Activated naive CD8-positive, alpha-beta T cell treated with anti-CD3 and anti-CD28 coated beads, Interleukin-2, amount 50 U/mL, for 24 hours (primary cell): ENCODE measurements around the gene PCLO.
A peak's percentile ranks its signal among the peaks of the same experiment; 100 is the strongest.

Experiments
- ATAC-seq: fragments of 150-1000 bp; cut with Tn5 transposase; one replicate; pipeline ENCODE4 v1.10.0; 2021
- DNase-seq: peaks from one replicate; pipeline ENCODE4 v3.0.0; 2021
- H3K27ac Mint-ChIP-seq: one replicate; pipeline ENCODE4 v1.8.0; 2021; ENCODE audit warnings: mild to moderate bottlenecking, mixed read lengths
- H3K27me3 Mint-ChIP-seq: one replicate; pipeline ENCODE4 v1.8.0; 2021; ENCODE audit warnings: mixed read lengths
- H3K36me3 Mint-ChIP-seq: one replicate; pipeline ENCODE4 v1.8.0; 2021; ENCODE audit warnings: low read depth, mixed read lengths
- H3K4me1 Mint-ChIP-seq: one replicate; pipeline ENCODE4 v1.8.0; 2021; ENCODE audit warnings: mixed read lengths
- H3K4me3 Mint-ChIP-seq: one replicate; pipeline ENCODE4 v1.8.0; 2021; ENCODE audit warnings: mild to moderate bottlenecking, moderate library complexity, mixed read lengths
- H3K9me3 Mint-ChIP-seq: one replicate; pipeline ENCODE4 v1.8.0; 2021; ENCODE audit warnings: mixed read lengths

Gene PCLO

GRCh38 chr7:82750007-82750406 lies 412.7 kb downstream of the PCLO start:
- Mint-ChIP-seq H3K4me3 (no peak overlapping the region), H3K4me1 (no peaks in the 10 kb centered on the region), H3K9me3 (no peaks in the 10 kb centered on the region), H3K36me3 (no peaks in the 10 kb centered on the region), H3K27me3 (no peaks in the 10 kb centered on the region), H3K27ac (no peak overlapping the region)
- ATAC-seq (no peak), DNase-seq (no peak)

DNA sequence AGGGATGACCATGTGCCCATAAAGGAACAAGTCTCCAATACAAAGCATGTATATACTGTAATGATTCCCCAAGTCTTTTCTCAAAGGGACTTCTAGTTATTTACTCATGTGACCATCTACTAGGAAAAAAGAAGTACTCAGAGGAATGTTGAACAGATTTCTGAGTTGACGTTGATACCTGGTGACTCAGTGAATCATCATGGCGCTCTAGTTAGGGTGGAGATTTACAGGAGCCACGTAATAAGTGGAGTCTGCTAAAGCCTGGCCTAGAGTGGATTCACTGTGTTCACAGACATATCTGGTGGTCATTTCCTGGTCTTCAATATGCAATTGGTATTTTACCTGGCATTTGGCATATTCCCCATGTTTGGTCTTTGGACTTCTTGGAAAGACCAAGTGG lies 416.9 kb downstream of the PCLO start:
- ATAC-seq: no peak
- no peaks in the 10 kb centered on the region for H3K36me3 Mint-ChIP-seq

GRCh38 chr7:82745117-82745516 lies 417.6 kb downstream of the PCLO start:
- DNase-seq (no peak), ATAC-seq (no peak)
- Mint-ChIP-seq H3K27ac (no peak overlapping the region), H3K9me3 (no peaks in the 10 kb centered on the region), H3K27me3 (no peaks in the 10 kb centered on the region), H3K36me3 (no peaks in the 10 kb centered on the region), H3K4me1 (no peaks in the 10 kb centered on the region), H3K4me3 (no peak overlapping the region)

More for the DNA sequence above, 416.9 kb downstream of the PCLO start:
- H3K4me1 Mint-ChIP-seq: no peaks in the 10 kb centered on the region
- H3K27me3 Mint-ChIP-seq: no peaks in the 10 kb centered on the region
- no peak overlapping the region for H3K27ac Mint-ChIP-seq
- no peaks in the 10 kb centered on the region for H3K9me3 Mint-ChIP-seq
- no peak for DNase-seq
- H3K4me3 Mint-ChIP-seq: no peak overlapping the region

DNA sequence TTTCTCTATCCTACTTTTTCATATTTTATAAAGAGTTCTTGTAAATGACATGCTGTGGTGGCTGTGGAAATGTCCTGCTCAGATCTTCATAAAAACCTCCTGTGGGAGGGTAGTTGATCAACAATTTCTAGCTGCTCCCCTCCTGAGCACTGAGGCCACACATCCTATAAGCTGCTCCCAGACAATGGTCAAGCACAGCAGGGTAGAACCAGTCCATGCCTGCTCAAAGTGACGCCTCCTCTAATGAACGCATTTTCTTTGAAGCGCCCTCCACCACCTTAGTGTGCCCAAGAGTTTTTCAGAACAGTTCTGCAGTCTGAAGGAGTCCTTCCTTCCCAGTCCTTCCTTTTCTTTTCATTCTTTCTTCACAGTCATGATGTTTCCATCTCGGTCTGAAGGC lies 420.5 kb downstream of the PCLO start:
- no peaks in the 10 kb centered on the region for H3K27me3 Mint-ChIP-seq
- no peaks in the 10 kb centered on the region for H3K4me1 Mint-ChIP-seq
- no peaks in the 10 kb centered on the region for H3K36me3 Mint-ChIP-seq
- H3K27ac Mint-ChIP-seq: no peak overlapping the region
- ATAC-seq (no peak), DNase-seq (no peak)
- no peak overlapping the region for H3K4me3 Mint-ChIP-seq
- no peaks in the 10 kb centered on the region for H3K9me3 Mint-ChIP-seq

DNA sequence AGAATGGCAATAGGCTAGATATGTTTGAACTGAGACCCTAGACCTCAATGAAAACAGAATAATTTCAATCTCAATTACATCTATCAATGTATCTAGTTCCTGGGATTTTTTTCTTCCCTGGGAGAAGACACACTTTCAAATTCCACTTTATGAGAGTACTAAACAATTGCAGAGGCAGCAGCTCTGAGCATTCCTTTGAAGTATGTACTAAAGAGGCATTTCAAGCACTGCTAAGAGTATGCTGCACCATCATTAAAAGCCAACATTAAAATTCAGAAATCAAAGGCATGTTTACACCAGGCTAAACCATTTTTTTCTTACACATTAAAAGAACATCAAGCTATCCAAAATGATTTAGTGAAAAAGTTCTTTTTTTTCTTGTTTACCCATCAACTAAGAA lies 421.2 kb downstream of the PCLO start:
- Mint-ChIP-seq H3K4me1 (no peaks in the 10 kb centered on the region), H3K27ac (no peak overlapping the region), H3K4me3 (no peak overlapping the region), H3K36me3 (no peaks in the 10 kb centered on the region), H3K9me3 (no peaks in the 10 kb centered on the region), H3K27me3 (no peaks in the 10 kb centered on the region)
- ATAC-seq (no peak), DNase-seq (no peak)

DNA sequence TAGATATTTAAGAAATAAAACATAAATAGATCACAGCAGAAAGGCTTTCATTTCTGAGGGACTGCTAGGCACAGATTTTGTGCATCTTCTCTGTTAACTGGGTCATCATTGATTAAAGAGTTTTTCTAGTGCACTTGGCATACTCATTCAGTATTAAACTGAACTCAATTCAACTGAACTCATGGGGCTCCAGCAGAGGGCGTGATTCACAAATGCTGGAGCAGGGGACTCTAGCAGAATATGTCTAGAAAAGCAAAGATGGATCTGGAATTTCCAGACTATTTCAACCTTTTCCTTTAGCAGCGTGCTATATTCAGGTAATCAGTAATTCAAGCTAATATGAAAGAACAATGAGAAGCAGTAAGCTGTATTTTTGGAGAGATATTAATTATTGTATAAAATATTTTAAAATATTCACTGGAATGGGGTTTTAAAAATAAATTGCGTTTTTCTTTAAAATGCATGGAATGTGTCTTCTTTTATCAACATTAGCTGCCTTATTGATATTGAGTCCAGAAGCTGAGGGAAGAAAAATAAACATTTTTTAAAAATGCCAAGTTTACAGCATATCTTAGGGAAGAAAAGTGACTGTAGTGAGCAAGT lies 422.3 kb downstream of the PCLO start:
- H3K4me1 Mint-ChIP-seq: no peaks in the 10 kb centered on the region
- no peak overlapping the region for H3K4me3 Mint-ChIP-seq
- no peak for ATAC-seq

DNA sequence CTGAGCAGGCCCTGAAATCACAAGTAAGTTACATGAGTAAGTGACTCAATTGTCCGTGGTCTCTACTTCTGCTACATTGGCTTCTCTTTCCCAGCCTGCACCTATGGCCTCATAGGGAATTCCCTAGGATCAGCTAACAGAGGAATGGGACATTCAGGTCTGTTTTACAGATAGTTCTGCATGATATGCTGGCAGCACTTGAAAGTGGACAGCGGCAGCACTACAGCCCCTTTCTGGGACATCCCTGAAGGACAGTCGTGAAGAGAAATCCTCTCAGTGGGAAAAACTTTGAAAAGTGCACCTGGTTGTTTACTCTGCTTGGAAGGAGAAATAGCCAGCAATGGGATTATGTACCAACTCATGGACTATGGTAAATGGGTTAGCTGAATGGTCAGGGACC lies 426.1 kb downstream of the PCLO start:
- H3K4me3 Mint-ChIP-seq: no peak overlapping the region
- ATAC-seq: no peak
- no peak for DNase-seq
- no peak overlapping the region for H3K27ac Mint-ChIP-seq
- no peaks in the 10 kb centered on the region for H3K9me3 Mint-ChIP-seq
- H3K27me3 Mint-ChIP-seq: no peaks in the 10 kb centered on the region
- no peaks in the 10 kb centered on the region for H3K4me1 Mint-ChIP-seq
- no peaks in the 10 kb centered on the region for H3K36me3 Mint-ChIP-seq

More for the DNA sequence above, 422.3 kb downstream of the PCLO start:
- no peaks in the 10 kb centered on the region for H3K9me3 Mint-ChIP-seq
- DNase-seq: peak; percentile 8
- no peaks in the 10 kb centered on the region for H3K36me3 Mint-ChIP-seq
- no peaks in the 10 kb centered on the region for H3K27me3 Mint-ChIP-seq
- no peak overlapping the region for H3K27ac Mint-ChIP-seq

GRCh38 chr7:82732677-82733076 lies 430.0 kb downstream of the PCLO start:
- Mint-ChIP-seq H3K9me3 (no peaks in the 10 kb centered on the region), H3K36me3 (no peaks in the 10 kb centered on the region), H3K4me1 (no peaks in the 10 kb centered on the region), H3K4me3 (no peak overlapping the region), H3K27me3 (no peaks in the 10 kb centered on the region), H3K27ac (no peak overlapping the region)
- DNase-seq (no peak), ATAC-seq (no peak)

GRCh38 chr7:82729172-82730030 lies 433.3 kb downstream of the PCLO start:
- DNase-seq: no peak
- ATAC-seq: no peak
- H3K27ac Mint-ChIP-seq: no peak overlapping the region
- no peak overlapping the region for H3K4me3 Mint-ChIP-seq
- H3K36me3 Mint-ChIP-seq: no peaks in the 10 kb centered on the region
- no peaks in the 10 kb centered on the region for H3K9me3 Mint-ChIP-seq
- H3K27me3 Mint-ChIP-seq: no peaks in the 10 kb centered on the region
- no peaks in the 10 kb centered on the region for H3K4me1 Mint-ChIP-seq

GRCh38 chr7:82726038-82726800 lies 436.5 kb downstream of the PCLO start:
- no peak overlapping the region for H3K27ac Mint-ChIP-seq
- DNase-seq: no peak
- H3K36me3 Mint-ChIP-seq: no peaks in the 10 kb centered on the region

GRCh38 chr7:82723411-82723810 lies 439.3 kb downstream of the PCLO start:
- Mint-ChIP-seq H3K27me3 (no peaks in the 10 kb centered on the region), H3K9me3 (no peaks in the 10 kb centered on the region), H3K4me1 (no peaks in the 10 kb centered on the region), H3K36me3 (no peaks in the 10 kb centered on the region), H3K27ac (no peak overlapping the region), H3K4me3 (no peak overlapping the region)
- ATAC-seq (no peak), DNase-seq (no peak)

More at GRCh38 chr7:82726038-82726800, 436.5 kb downstream of the PCLO start:
- Mint-ChIP-seq H3K9me3 (no peaks in the 10 kb centered on the region), H3K4me3 (no peak overlapping the region), H3K4me1 (no peaks in the 10 kb centered on the region), H3K27me3 (no peaks in the 10 kb centered on the region)
- no peak for ATAC-seq

DNA sequence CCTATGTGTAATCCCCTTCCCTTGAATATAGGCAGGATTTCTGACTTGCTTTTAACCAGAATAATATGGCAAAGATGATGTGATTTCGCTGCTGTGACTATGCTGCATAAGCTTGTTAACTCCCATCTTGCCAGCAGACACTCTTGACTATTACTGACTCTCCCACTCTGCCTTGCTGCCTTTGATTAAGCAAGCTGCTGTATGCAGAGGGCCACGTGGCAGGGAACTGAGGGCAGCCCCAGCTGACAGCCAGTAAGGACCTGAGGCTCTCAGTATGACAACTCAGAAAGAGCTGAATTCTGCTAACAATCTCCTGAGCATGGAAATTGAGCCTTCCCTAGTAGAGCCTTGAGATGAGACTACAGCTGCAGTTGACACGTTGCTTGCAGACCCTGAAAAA lies 439.7 kb downstream of the PCLO start:
- H3K36me3 Mint-ChIP-seq: no peaks in the 10 kb centered on the region
- no peaks in the 10 kb centered on the region for H3K4me1 Mint-ChIP-seq
- DNase-seq (no peak), ATAC-seq (peak; percentile 24)
- no peaks in the 10 kb centered on the region for H3K9me3 Mint-ChIP-seq
- no peaks in the 10 kb centered on the region for H3K27me3 Mint-ChIP-seq
- no peak overlapping the region for H3K27ac Mint-ChIP-seq
- no peak overlapping the region for H3K4me3 Mint-ChIP-seq

DNA sequence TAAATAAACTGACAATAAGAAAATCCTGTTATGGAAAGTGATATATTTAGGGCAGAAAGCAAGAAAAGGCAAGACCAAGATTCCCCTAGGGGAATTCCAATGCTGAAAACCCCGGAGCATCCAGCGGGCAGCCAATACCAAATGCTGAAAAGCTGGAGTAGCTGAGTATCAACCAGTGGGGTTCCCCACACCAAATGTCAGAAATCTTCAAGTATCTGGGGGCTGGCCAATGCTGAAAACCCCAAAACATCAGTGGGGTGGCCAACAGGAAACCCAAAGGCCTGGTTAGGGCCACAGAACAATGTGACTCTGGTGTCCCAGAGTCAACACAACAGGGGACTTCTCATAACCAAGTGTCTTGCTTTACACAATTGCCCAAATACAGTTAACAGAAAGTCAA lies 447.3 kb downstream of the PCLO start:
- Mint-ChIP-seq H3K4me3 (no peak overlapping the region), H3K4me1 (no peaks in the 10 kb centered on the region), H3K9me3 (no peaks in the 10 kb centered on the region), H3K36me3 (no peaks in the 10 kb centered on the region), H3K27me3 (no peaks in the 10 kb centered on the region), H3K27ac (no peak overlapping the region)
- DNase-seq: no peak
- ATAC-seq: no peak

DNA sequence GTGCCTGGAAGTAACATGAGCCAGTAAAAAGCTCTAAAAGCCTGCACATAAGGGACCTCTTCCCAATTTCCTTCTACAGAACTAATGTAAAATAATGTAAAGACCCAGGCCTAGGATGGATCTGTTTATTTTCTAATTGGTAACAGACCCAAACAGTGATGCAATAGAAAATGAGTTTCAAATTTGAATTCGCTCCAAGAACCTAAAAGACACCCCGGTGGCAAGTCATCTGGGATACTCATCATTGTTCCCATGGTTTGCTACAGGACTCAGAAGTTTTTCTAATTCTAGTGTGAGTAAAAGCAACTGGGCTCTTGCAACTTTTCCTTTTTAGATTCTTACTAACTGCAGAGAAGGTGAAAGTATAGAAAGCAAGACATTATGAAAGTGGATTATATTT lies 447.8 kb downstream of the PCLO start:
- ATAC-seq: no peak
- H3K36me3 Mint-ChIP-seq: no peaks in the 10 kb centered on the region
- H3K9me3 Mint-ChIP-seq: no peaks in the 10 kb centered on the region
- no peak overlapping the region for H3K27ac Mint-ChIP-seq
- no peaks in the 10 kb centered on the region for H3K4me1 Mint-ChIP-seq
- no peak overlapping the region for H3K4me3 Mint-ChIP-seq
- no peaks in the 10 kb centered on the region for H3K27me3 Mint-ChIP-seq
- DNase-seq: no peak

- Mint-ChIP-seq H3K27ac (no peak overlapping the region), H3K4me3 (no peak overlapping the region), H3K27me3 (no peaks in the 10 kb centered on the region), H3K36me3 (no peaks in the 10 kb centered on the region), H3K9me3 (no peaks in the 10 kb centered on the region), H3K4me1 (no peaks in the 10 kb centered on the region)
- ATAC-seq (no peak), DNase-seq (no peak)
Measured at GRCh38 chr7:82713506-82713905, 449.2 kb downstream of the PCLO start.
